ENCODE data around the gene TRIOBP.

TRIOBP gene

GRCh38 chr22:37732699-37733607 is 36.1 kb downstream of the TRIOBP start:
- no peak for DNase-seq (ENCODE audit: low read depth)

- DNase-seq (ENCODE audit: low read depth) = no peak
These were observed 37.0 kb downstream of the TRIOBP start for GRCh38 chr22:37733625-37734401.

DNA sequence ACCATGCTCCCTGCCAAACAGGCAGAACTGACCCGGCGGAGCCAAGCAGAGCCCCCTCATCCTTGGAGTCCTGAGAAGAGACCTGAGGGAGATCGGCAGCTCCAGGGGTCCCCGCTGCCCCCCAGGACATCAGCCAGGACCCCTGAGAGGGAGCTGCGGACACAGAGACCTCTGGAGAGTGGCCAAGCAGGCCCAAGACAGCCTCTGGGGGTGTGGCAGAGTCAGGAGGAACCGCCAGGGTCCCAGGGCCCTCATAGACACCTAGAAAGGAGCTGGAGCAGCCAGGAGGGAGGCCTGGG is 37.5 kb downstream of the TRIOBP start:
- no peak for DNase-seq (ENCODE audit: low read depth)

DNA sequence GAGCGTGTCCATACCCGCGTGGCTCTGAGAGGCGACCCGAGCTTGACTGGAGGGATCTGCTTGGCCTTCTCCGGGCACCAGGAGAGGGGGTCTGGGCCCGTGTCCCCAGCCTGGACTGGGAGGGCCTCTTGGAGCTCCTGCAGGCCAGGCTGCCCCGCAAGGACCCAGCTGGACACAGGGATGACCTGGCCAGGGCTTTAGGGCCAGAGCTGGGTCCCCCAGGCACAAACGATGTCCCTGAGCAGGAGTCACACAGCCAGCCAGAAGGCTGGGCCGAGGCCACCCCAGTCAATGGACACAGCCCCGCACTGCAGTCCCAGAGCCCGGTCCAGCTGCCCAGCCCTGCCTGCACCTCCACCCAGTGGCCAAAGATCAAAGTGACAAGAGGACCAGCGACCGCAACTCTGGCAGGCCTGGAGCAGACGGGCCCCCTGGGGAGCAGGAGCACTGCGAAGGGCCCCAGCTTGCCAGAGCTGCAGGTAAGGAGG is 38.2 kb downstream of the TRIOBP start:
- no peak for DNase-seq (ENCODE audit: low read depth)

DNA sequence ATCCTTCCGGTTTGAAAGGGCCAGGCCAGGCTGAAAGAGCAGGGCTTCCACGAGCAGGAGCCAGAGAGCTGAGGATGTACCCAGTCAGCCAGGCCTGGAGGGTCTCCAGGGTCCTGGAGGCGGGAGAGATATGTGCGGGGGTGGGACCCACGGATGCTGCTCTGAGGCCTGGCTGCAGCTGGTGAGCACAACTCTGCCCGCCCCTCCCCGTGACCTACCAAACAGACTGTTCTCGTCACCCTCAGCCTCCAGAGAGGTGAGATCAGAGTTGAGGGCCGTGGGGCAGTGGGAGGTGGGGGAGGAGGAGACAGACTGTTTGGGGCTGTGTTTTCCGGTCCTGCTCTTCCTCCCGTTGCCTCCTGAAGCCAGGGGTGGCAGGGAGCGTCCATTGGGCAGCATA is 42.2 kb downstream of the TRIOBP start:
- DNase-seq (ENCODE audit: low read depth) = no peak

DNA sequence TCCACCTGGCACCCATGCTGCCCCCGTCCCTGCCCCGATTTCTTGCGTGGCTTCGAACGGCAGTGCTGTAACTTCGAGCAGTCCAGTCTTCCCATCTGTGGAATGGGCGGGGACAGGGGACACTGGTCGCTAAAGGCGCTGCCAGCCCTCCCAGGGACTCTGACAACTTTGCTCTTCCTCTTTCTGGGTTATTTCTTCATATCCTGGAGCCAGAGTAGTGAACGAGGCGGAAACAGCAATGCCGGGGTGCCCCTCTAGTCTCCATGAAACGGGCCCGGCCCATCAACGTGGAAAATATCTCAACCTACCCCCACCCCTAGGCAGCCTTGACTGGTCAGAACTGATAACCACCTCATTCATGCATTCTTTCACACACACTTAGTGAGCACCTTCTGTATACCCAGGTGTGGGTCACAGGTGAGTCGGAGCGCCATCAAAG is 42.8 kb downstream of the TRIOBP start:
- DNase-seq (ENCODE audit: low read depth) = no peak

- no peak for DNase-seq (ENCODE audit: low read depth)
These were observed 43.8 kb downstream of the TRIOBP start for GRCh38 chr22:37740455-37741311.

DNA sequence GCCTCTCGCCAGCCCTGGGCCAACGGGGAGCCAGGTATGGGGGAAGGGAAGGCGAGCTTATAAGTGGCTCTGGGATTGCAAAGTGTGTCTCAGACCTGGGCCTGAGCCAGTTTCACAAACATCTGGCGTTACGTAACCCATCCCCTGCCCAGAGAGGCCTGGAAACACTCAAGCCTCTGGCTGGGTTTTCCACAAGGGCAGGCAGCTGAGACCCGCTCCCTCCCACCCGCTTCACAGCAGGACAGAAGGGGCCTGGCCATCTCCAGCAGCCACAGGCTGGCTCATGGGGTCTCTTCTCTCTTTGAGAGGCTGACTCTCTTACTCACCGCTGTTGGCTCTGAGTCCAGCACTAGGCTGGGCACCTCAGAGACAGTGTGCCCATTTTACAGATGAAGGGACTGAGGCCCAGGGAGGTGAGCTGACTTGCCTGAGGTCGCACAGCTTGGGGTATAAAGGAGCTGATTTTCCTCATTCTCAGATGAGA is 44.5 kb downstream of the TRIOBP start:
- DNase-seq (ENCODE audit: low read depth) = peak; percentile 89

DNA sequence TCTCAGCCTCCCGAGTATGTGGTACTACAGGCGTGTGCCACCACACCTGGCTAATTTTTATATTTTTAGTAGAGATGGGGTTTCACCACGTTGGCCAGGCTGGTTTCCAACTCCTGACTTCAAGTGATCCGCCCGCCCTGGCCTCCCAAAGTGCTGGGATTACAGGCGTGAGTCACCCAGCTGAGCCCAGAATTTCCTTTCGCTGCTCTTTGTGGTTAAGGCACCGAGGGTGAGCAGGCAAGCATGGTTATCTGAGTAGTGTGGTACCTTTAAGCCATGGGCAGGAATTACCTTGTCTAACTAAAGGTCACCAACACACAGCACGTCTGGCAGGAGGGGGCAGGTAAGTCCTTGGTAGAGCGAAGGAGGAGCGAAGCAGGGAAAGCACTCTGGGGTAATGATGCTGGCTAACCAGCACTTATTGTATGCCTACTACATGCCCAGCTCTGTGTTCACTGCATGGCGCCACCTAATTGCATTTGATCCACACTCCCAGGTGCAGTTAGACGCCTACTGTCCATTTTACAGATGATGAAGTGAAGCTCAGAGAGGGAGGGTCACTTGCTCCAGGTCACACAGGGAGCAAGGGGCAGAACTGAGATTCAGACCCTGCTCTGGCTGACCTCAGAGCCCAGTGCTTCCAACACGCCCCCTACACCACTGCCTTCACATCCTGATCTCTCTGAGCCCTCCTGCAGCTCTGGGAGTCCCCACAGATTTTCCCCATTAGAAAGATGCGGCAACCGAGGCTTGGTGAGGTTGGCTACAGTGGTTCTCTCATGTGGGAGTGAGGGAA is 45.7 kb downstream of the TRIOBP start:
- peak; percentile 73 for DNase-seq (ENCODE audit: low read depth)

DNA sequence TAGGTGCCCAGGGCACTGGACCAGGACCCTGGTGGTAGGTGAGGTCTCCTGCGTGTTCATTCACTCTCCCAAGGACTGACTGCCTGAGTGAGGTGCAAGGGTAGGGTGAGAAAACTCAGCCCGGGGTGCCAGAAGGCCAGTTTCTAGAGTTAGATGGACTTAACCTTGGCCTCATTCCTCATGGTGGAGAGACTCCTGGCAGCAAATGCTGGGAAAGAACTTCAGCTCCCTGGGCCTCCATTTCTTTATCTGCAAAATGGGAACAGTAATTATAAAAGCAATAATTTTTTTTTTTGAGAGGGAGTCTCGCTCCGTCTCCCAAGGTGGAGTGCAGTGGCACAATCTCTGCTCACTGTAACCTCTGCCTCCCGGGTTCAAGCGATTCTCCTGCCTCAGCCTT is 47.7 kb downstream of the TRIOBP start:
- no peak for DNase-seq (ENCODE audit: low read depth)

DNA sequence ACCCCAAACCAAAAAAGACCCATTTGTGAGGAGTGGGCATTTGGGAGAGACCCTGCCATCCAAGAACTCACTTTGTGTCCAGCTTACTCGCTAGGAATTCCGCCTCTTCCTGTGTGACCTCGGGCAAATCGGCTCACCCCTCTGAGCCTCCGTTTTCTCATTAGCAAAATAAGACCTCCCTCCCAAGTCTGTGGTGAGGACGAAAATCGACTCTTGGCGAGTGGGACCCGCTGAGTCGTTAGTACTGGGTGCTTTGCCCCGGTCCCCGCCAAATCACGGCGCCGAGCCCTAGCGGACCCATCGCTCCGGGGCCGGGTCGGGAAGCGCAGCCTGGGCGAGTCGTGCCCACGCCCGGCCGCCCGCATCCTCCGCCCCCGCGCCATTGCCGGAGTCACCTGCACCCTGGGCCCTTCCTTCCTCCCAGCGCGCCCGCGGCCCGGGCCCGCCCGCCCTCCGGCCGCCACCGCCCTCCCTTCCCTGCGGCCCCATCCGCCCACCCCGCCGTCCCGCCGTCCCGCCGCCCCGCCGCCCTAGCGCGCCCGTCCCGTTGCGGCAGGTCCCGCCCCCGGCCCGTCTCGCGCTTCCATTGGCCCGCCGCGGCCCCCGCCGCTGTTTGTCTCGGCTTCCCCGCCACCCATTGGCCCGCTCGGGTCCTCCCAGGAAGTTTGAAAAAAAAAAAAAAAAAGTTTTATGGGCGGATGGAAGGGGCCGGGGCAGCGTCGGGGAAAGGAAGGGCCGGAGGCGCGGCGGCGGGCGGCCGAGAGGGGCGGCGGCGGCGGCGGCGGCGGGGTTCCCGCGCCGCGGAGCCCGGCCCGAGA is 48.9 kb downstream of the TRIOBP start:
- DNase-seq (ENCODE audit: low read depth) = peak; percentile 56

DNA sequence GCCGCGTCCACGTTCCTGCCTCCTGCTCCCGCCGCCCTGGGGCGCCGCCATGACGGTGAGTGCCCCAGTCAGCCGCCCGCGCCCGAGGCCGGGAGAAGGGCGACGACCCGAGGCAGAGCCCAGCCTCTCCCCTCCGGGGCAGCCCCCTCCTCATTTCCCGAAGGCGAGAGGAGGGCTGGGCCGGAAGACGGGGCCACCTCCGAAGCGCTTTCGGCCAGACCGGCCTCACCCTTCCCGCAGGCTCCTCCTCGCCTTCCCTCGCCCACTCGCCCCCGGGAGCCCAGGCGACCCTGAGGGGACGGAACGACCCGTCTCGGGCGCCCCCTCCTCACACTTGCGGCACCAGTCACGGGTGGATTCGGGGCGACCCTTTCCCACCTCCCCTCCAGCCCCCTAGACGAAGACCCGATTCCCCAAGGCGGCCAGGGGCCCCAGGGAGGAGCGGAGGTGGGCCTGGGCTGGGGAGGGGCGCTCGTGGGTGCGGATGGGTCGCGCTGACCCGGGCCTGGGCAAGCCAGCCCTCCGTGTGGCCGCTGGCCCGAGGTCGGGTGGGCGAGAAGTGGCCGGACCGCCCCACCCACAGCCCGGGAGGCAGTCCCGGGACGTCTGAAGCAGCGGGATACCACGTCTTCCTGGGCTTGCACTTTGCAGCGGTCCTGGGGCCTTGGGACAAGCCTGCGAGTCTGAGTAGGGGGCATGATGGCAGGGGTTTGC is 49.7 kb downstream of the TRIOBP start:
- no peak for DNase-seq (ENCODE audit: low read depth)

DNA sequence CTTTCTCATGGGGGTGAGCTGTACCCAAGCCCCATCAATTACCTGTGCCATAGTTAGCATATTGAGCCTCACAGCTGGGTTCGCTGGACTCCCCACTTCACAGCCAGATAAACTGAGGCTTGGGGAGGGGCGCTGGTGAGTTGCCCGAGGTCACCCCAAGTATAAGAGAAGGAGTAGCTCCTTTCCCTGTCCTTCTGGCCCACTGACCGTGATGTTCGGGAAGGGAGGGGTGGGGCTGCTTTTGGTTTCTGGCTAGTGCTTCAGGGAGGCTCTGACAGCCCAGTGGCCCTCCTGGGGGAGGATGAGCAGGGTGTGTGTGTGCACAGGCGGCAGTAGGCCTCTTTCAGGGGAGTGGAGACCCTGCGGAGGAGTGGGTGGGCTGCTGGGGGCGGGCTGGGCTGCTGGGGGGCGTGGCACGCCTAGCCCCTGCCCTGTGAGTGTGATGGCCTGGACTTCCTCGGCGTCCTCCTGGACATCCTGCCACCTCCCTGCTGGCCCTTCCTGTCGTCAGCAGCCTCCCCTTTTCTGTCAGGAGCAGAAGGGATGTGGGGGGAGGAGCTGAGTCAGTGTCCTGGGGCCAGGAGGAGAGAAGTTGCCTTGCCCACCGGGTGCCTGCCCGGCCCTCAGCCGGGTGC is 50.3 kb downstream of the TRIOBP start:
- no peak for DNase-seq (ENCODE audit: low read depth)

DNA sequence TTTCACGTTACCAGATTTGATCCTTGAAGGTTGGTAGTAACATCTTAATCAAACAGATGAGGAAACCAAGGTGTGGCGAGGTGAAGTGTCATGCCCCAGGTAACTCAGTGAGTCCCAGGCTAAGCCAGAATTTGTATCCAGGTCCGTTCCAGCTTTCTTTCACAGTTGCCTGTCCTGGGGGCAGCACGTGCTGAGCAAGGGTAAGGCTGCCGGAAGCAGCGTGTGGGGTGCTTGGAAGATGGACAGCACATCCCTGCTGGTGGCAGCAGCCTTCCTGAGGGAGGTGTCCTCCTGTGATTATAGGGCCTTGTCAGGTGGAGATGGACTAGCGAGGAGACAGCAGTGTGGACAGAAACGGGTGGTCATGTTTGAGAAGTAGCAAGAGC is 50.9 kb downstream of the TRIOBP start:
- DNase-seq (ENCODE audit: low read depth) = no peak

DNA sequence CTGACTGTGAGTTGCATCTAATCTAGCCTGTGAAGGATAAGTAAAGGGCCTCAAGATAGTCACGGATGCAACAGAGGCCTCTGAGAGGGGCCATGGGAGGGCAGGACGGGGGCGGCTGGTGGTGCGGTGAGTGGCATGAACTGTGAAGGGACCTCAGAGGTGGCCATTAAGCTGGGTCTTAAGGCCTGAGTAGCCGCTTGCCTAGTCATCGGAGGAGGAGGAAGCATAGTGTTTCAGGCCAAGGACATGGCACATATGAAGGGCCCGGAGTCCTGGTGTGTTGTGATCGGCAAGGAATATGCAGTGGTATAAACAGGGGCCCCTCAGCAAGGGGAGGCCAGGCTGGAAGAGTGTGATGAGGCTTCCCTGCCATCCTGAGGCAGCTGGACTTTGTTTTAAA is 51.8 kb downstream of the TRIOBP start:
- no peak for DNase-seq (ENCODE audit: low read depth)

- DNase-seq (ENCODE audit: low read depth) = no peak
These were observed 52.4 kb downstream of the TRIOBP start for GRCh38 chr22:37749226-37749625.

- DNase-seq (ENCODE audit: low read depth) = no peak
These were observed 53.2 kb downstream of the TRIOBP start for GRCh38 chr22:37749831-37750595.

- no peak for DNase-seq (ENCODE audit: low read depth)
These were observed 53.8 kb downstream of the TRIOBP start for GRCh38 chr22:37750596-37751162.
